IMR-90 (cell line): ENCODE results near the gene NPFFR1. TPM values are rescaled to one million over a fixed set of nuclear protein-coding genes. Genes with fewer than 3 reads are reported as not detected.

Experiments
- ATAC-seq: fragments of 200-7000 bp; cut with Tn5 transposase; 2 replicates; pipeline ENCODE4 v1.9.1; 2020; ENCODE audit warnings: low read depth, mild to moderate bottlenecking, moderate library complexity
- BruUV-seq: library from RNA; stranded (reverse); fragments of 400-500 nt; replicated peaks from 2 replicates; lab custom pipeline; 2021; lab: Mats Ljungman, UMichigan
- CTCF ChIA-PET: fragments of 300-600 bp; formaldehyde crosslinking; extraction: SDS; loops from one replicate; lab custom pipeline; 2021; ENCODE audit warnings: antibody characterized with exemption; lab: Yijun Ruan, JAX
- POLR2A ChIA-PET: fragments of 300-600 bp; sonication (Branson Sonifier 250); formaldehyde crosslinking; loops from one replicate; lab custom pipeline; 2022; ENCODE audit warnings: antibody characterized with exemption; ENCODE audit not compliant: unreplicated experiment; lab: Charles Lee
- DNase-seq: peaks from one replicate; pipeline ENCODE4 v3.0.0; 2013
- H2AFZ ChIP-seq: replicated peaks from 2 replicates; pipeline ENCODE3; 2013; ENCODE audit warnings: low read length, mild to moderate bottlenecking; ENCODE audit not compliant: poor library complexity
- H2AK5ac ChIP-seq: 2 replicates; pipeline ENCODE4 v1.6.1; 2013; ENCODE audit warnings: low read depth, low read length, inconsistent platforms
- H2AK9ac ChIP-seq: replicated peaks from 2 replicates; pipeline ENCODE3; 2013; ENCODE audit warnings: mild to moderate bottlenecking, low read depth, low read length, moderate library complexity; ENCODE audit not compliant: poor library complexity
- H2BK120ac ChIP-seq: 2 replicates; pipeline ENCODE4 v1.6.1; 2013; ENCODE audit warnings: low read depth, low read length, inconsistent platforms
- H2BK15ac ChIP-seq: 3 replicates; pipeline ENCODE4 v1.6.1; 2013; ENCODE audit warnings: low read depth, low read length, inconsistent platforms
- H2BK20ac ChIP-seq: 2 replicates; pipeline ENCODE4 v1.6.1; 2013; ENCODE audit warnings: low read depth, mild to moderate bottlenecking, inconsistent platforms, low read length, moderate library complexity
- H2BK5ac ChIP-seq: 2 replicates; pipeline ENCODE4 v1.6.1; 2013; ENCODE audit warnings: mild to moderate bottlenecking, low read depth, low read length, inconsistent platforms; ENCODE audit not compliant: poor library complexity, severe bottlenecking
- H3K14ac ChIP-seq: replicated peaks from 2 replicates; pipeline ENCODE4 v1.6.1; 2013; ENCODE audit warnings: low read depth, low read length, inconsistent platforms
- H3K18ac ChIP-seq: 2 replicates; pipeline ENCODE4 v1.6.1; 2013; ENCODE audit warnings: low read depth, low read length, control low read depth
- H3K23ac ChIP-seq: 2 replicates; pipeline ENCODE4 v1.6.1; 2013; ENCODE audit warnings: low read depth, low read length, inconsistent platforms
- H3K27ac ChIP-seq: 2 replicates; pipeline ENCODE4 v1.5.1; 2013; ENCODE audit warnings: mild to moderate bottlenecking, control low read depth, low read length; ENCODE audit not compliant: insufficient read depth
- H3K27me3 ChIP-seq: 2 replicates; pipeline ENCODE4 v1.6.1; 2013; ENCODE audit warnings: low read length; ENCODE audit not compliant: control insufficient read depth, insufficient read depth
- H3K36me3 ChIP-seq: 2 replicates; pipeline ENCODE4 v1.6.1; 2013; ENCODE audit warnings: low read length, mixed read lengths; ENCODE audit not compliant: control insufficient read depth, insufficient read depth
- H3K4ac ChIP-seq: 2 replicates; pipeline ENCODE4 v1.6.1; 2013; ENCODE audit warnings: low read depth, low read length, inconsistent platforms
- H3K4me1 ChIP-seq: 2 replicates; pipeline ENCODE4 v1.6.1; 2013; ENCODE audit warnings: low read length, mixed read lengths; ENCODE audit not compliant: control insufficient read depth, insufficient read depth
- H3K4me2 ChIP-seq: 2 replicates; pipeline ENCODE4 v1.6.1; 2013; ENCODE audit warnings: low read depth, mild to moderate bottlenecking, control low read depth, low read length, moderate library complexity
- H3K4me3 ChIP-seq: 2 replicates; pipeline ENCODE4 v1.5.1; 2013; ENCODE audit warnings: low read depth, mild to moderate bottlenecking, control low read depth, low read length, moderate library complexity; ENCODE audit not compliant: insufficient read depth
- H3K56ac ChIP-seq: 2 replicates; pipeline ENCODE4 v1.6.1; 2013; ENCODE audit warnings: low read length, inconsistent platforms; ENCODE audit not compliant: insufficient read depth; ENCODE audit errors: extremely low read depth
- H3K79me1 ChIP-seq, 2 experiments: 2 replicates each; pipeline ENCODE4 v1.6.1; 2013; ENCODE audit warnings: low read length in 2 of 2, inconsistent platforms in 1 of 2, low read depth in 1 of 2
- H3K9ac ChIP-seq: 2 replicates; pipeline ENCODE4 v1.6.1; 2013; ENCODE audit warnings: low read depth, low read length, control low read depth
- H3K9me1 ChIP-seq: 2 replicates; pipeline ENCODE4 v1.6.1; 2013; ENCODE audit warnings: low read length, inconsistent platforms; ENCODE audit not compliant: insufficient read depth
- H3K9me3 ChIP-seq: 2 replicates; pipeline ENCODE4 v1.6.1; 2013; ENCODE audit warnings: low read length; ENCODE audit not compliant: control insufficient read depth, insufficient read depth
- H4K20me1 ChIP-seq: 2 replicates; pipeline ENCODE4 v1.6.1; 2013; ENCODE audit warnings: low read length, inconsistent platforms; ENCODE audit not compliant: insufficient read depth
- H4K5ac ChIP-seq: 2 replicates; pipeline ENCODE4 v1.6.1; 2013; ENCODE audit warnings: mild to moderate bottlenecking, low read depth, low read length, control low read depth
- H4K8ac ChIP-seq, 2 experiments: 2 replicates each; pipeline ENCODE4 v1.6.1; 2013; ENCODE audit warnings: low read depth in 2 of 2, low read length in 2 of 2, control low read depth in 1 of 2, inconsistent platforms in 1 of 2
- H4K91ac ChIP-seq: 2 replicates; pipeline ENCODE4 v1.6.1; 2013; ENCODE audit warnings: low read depth, low read length, inconsistent platforms; ENCODE audit not compliant: insufficient read depth
- BHLHE40 ChIP-seq: fragments of 150-350 bp; IDR thresholded peaks from 2 replicates; pipeline ENCODE4 v1.6.1; 2016; ENCODE audit warnings: mild to moderate bottlenecking, low read depth, low read length
- CEBPB ChIP-seq: IDR thresholded peaks from 2 replicates; pipeline ENCODE4 v1.6.1; 2012; ENCODE audit warnings: low read depth, low read length, improper control_type of control experiment
- CTCF ChIP-seq: conservative IDR thresholded peaks from 2 replicates; pipeline ENCODE4 v1.5.1; 2012; ENCODE audit warnings: mild to moderate bottlenecking, low read depth, low read length, improper control_type of control experiment
- FOS ChIP-seq: fragments of 150-350 bp; IDR thresholded peaks from 2 replicates; pipeline ENCODE4 v1.6.1; 2016; ENCODE audit warnings: low read depth, low read length
- MAFK ChIP-seq: IDR thresholded peaks from 2 replicates; pipeline ENCODE4 v1.6.1; 2012; ENCODE audit warnings: low read depth, low read length, improper control_type of control experiment
- NFE2L2 ChIP-seq: fragments of 150-350 bp; IDR thresholded peaks from 2 replicates; pipeline ENCODE4 v1.6.1; 2016; ENCODE audit warnings: low read depth, mild to moderate bottlenecking, low read length
- WGBS, 2 experiments: methylation state at CpG; one replicate each; pipeline versions ENCODE4 v1.1.5 to v1.1.7; 2013; ENCODE audit warnings: missing lambda C conversion rate in 2 of 2; ENCODE audit not compliant: insufficient read length in 1 of 2; ENCODE audit errors: extremely low coverage in 2 of 2; 5-methylcytosine and 5-hydroxymethylcytosine counted together
- dilution Hi-C: fragments of 300-500 bp; cut with HindIII; formaldehyde crosslinking; loops from one replicate; pipeline ENCODE4 v1.14.3; 2018; ENCODE audit warnings: low sequenced_read_pairs; ENCODE audit not compliant: unreplicated experiment
- in situ Hi-C: fragments of 300-500 bp; cut with MboI; formaldehyde crosslinking; loops from 3 replicates; pipeline ENCODE4 v1.14.3; 2019; ENCODE audit warnings: low sequenced_read_pairs, inconsistent platforms, mixed read lengths
- intact Hi-C: fragments of 100-400 bp; cut with micrococcal nuclease; formaldehyde crosslinking; loops from 2 replicates; pipeline ENCODE4 v1.10.0; 2022
- polyA plus RNA-seq, 3 experiments: library from polyadenylated mRNA; depleted of rRNA; stranded (reverse); fragments of >200 nt; gene quantifications; 2 replicates each; pipeline ENCODE4 v1.2.3, GENCODE V29; 2012; ENCODE audit warnings: low replicate concordance in 1 of 3
- total RNA-seq: library from RNA; depleted of rRNA; stranded (reverse); fragments of >200 nt; gene quantifications from 2 replicates; pipeline ENCODE4 v1.2.3, GENCODE V29; 2012

NPFFR1 gene
- total and polyA plus RNA-seq, 2 of the 4 experiments (the other 2 are of a cell fraction), result not detected

GRCh38 chr10:70265032-70265689 is 18.6 kb downstream of the NPFFR1 start:
- no peak overlapping the region for H2BK5ac ChIP-seq
- no peak overlapping the region for H4K8ac ChIP-seq
- 0 out of 2 replicates have a peak overlapping the region, but pooled peaks have one; percentile 8 for H3K23ac ChIP-seq
- no peak overlapping the region for H2AFZ ChIP-seq
- no peak overlapping the region for H3K18ac ChIP-seq
- no peaks in the 10 kb centered on the region for H3K36me3 ChIP-seq
- ChIA-PET POLR2A (no interaction called here), CTCF (interaction anchor here (0.6 to 1.1 kb wide), 4 partner anchors 12 to 154 kb away, joined by 3 to 8 read pairs (median 3); no protein-coding TSS in a partner anchor)
- peaks cover 13% of the 10 kb centered on the region for H3K9me1 ChIP-seq
- no peak overlapping the region for H3K56ac ChIP-seq
- no peak overlapping the region for H2BK15ac ChIP-seq
- H4K91ac ChIP-seq, result no peak overlapping the region
- H3K79me1 ChIP-seq, result no peaks in the 10 kb centered on the region
- no peak overlapping the region; the same call in 1 of the 2 replicates for H3K4ac ChIP-seq
- intact Hi-C loops, result no loop called here
- peaks cover 11% of the 10 kb centered on the region for H3K4me1 ChIP-seq
- WGBS, 2 experiments, result 46% methylated on average over 3 of the region's 10 CpGs; no CpG with 5 or more reads in 1 of the 2 experiments
- H4K5ac ChIP-seq, result no peak overlapping the region
- ATAC-seq (no peak), DNase-seq (no peak)
- no peak overlapping the region for H3K4me2 ChIP-seq
- in situ Hi-C loops, result no loop called here
- no peak overlapping the region; the same call in 1 of the 2 replicates for H2BK120ac ChIP-seq
- H3K14ac ChIP-seq, result no peak overlapping the region
- H4K20me1 ChIP-seq, result peaks cover 8% of the 10 kb centered on the region; the same call in 1 of the 2 replicates
- H2AK5ac ChIP-seq, result 0 out of 2 replicates have a peak overlapping the region, but pooled peaks have one; percentile 56
- no peak overlapping the region for H2AK9ac ChIP-seq
- TF ChIP-seq CTCF (peak; percentile 5; the same call in 1 of the 2 replicates), NFE2L2 (no peak), CEBPB (no peak), MAFK (no peak), BHLHE40 (no peak), FOS (no peak)
- no TSS peak for BruUV-seq
- no peak overlapping the region for H3K4me3 ChIP-seq
- dilution Hi-C loops, result no loop called here
- peak overlapping the region; percentile 25; the same call in 1 of the 2 replicates for H2BK20ac ChIP-seq
- H3K9me3 ChIP-seq, result peaks cover 5% of the 10 kb centered on the region; the same call in 1 of the 2 replicates
- H3K9ac ChIP-seq, result no peak overlapping the region
- H3K27ac ChIP-seq, result no peak overlapping the region
- no peaks in the 10 kb centered on the region for H3K27me3 ChIP-seq
